Tibial artery (tissue), 4 donors: ENCODE results near the gene SIGLEC11.

ENCODE experiments used
- DNase-seq, 2 donors: peaks; one replicate each; pipeline ENCODE4 v3.0.0-alpha.2; 2019
- H3K27ac ChIP-seq, 2 donors: fragments of 200-600 bp; sonication (generic) in 1 of 2; 1 replicate in 1 of 2; 2 replicates in 1 of 2; pipeline ENCODE4 v1.5.1; 2018 to 2019; ENCODE audit warnings: mild to moderate bottlenecking in 1 of 2
- H3K27me3 ChIP-seq, 2 donors: fragments of 200-600 bp; sonication (generic) in 1 of 2; one replicate each; pipeline versions ENCODE4 v1.5.1 to v1.6.0; 2016 to 2019
- H3K36me3 ChIP-seq, 3 donors: fragments of 200-600 bp; sonication (generic) in 2 of 3; one replicate each; pipeline ENCODE4 v1.5.1; 2016 to 2019; ENCODE audit warnings: mild to moderate bottlenecking in 2 of 3
- H3K4me1 ChIP-seq, 4 donors: fragments of 200-600 bp; sonication (generic) in 2 of 4; 1 replicate in 3 of 4; 2 replicates in 1 of 4; pipeline ENCODE4 v1.5.1; 2016 to 2019
- H3K4me3 ChIP-seq, 2 donors: fragments of 200-600 bp; sonication (generic) in 1 of 2; 1 replicate in 1 of 2; 2 replicates in 1 of 2; pipeline ENCODE4 v1.5.1; 2018 to 2019; ENCODE audit warnings: mild to moderate bottlenecking in 2 of 2
- H3K9me3 ChIP-seq, 3 donors: fragments of 200-600 bp; sonication (generic) in 1 of 3; one replicate each; pipeline ENCODE4 v1.5.1; 2016 to 2019
- intact Hi-C: fragments of 100-400 bp; cut with DNase I; formaldehyde crosslinking; loops from one replicate; pipeline ENCODE4 v1.15.0; 2023; ENCODE audit warnings: low total_unique reads
- TF ChIP-seq, protein P1 (sequence below), 2 experiments: fragments of 200-600 bp in 1 of 2; fragments of 450-650 bp in 1 of 2; IDR thresholded peaks; one replicate each; pipeline ENCODE4 v1.5.1; 2017 to 2019; ENCODE audit warnings: antibody characterized with exemption in 2 of 2, mild to moderate bottlenecking in 1 of 2, moderate library complexity in 1 of 2

Gene SIGLEC11

DNA sequence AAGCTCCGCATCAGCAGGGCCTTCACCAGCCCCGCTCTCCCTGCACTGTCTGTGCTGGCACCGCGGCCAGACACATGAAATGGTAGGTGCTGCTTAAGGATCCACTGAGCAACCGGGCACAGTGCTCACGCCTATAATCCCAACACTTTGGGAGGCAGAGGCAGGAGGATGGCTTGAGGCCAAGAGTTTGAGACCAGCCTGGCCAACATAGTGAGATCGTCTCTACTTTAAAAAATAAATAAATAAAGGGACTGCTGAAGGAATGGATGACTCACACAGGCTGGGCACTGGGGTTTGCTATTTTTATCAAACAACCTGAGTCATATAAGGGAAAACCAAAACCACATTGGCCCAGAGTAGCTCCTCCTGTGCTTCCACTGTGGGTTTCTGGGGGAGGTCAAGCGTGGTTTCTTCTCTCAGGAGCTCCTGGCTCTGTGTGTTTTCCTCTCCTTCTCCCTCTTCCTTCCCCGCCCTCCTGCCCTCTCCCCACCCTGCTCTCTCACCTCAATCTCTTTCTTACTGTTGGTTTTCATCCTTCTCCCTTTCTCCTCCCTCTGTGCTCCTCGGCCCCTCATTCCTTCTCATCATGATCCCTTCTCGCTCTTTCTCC, 42.9 kb upstream of the SIGLEC11 start:
- Histone ChIP-seq H3K4me1 (peaks cover 0 to 29% (median 23%) of the 10 kb centered on the region in 4 donors), H3K4me3 (peak overlapping the region; percentile 8 to 13), H3K27ac (peak overlapping the region; percentile 81 to 87), H3K9me3 (no peaks in the 10 kb centered on the region), H3K36me3 (peaks cover 45 to 93% (median 70%) of the 10 kb centered on the region in 3 donors), H3K27me3 (no peaks in the 10 kb centered on the region)
- TF ChIP-seq, protein P1, sequence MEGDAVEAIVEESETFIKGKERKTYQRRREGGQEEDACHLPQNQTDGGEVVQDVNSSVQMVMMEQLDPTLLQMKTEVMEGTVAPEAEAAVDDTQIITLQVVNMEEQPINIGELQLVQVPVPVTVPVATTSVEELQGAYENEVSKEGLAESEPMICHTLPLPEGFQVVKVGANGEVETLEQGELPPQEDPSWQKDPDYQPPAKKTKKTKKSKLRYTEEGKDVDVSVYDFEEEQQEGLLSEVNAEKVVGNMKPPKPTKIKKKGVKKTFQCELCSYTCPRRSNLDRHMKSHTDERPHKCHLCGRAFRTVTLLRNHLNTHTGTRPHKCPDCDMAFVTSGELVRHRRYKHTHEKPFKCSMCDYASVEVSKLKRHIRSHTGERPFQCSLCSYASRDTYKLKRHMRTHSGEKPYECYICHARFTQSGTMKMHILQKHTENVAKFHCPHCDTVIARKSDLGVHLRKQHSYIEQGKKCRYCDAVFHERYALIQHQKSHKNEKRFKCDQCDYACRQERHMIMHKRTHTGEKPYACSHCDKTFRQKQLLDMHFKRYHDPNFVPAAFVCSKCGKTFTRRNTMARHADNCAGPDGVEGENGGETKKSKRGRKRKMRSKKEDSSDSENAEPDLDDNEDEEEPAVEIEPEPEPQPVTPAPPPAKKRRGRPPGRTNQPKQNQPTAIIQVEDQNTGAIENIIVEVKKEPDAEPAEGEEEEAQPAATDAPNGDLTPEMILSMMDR (IDR thresholded peaks at IDR 0.05) = no peak
- intact Hi-C loops = no loop called here
- DNase-seq = peak; percentile 76 to 87

DNA sequence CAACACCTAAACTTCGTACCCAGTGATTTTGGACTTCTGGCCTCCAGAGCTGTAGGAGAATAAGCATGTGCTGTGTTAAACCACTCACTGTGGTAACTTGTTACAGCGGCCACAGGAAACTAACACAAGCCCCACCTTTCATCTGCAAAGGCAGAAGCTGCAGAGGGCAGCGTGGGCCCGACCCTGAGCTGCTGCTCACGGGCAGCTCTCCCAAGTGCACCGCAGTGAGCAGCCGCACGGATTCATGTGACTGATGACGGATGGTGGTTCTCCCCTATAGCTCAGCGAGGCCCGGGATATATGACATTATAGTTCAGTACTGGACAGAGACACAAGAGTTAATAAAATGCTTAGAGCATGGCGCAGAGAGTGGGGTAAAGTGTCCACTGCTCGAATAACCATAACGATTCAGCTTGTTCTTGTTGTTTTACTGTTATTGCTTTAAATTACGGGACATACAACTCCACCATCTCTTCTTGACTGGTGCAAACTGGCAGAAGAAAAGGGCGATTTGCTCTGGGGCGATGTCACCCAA, 42.3 kb upstream of the SIGLEC11 start:
- no peak overlapping the region for H3K4me3 ChIP-seq
- no peaks in the 10 kb centered on the region for H3K9me3 ChIP-seq
- no peaks in the 10 kb centered on the region for H3K27me3 ChIP-seq
- TF ChIP-seq, protein P1 (IDR thresholded peaks at IDR 0.05) = no peak
- DNase-seq = no peak
- intact Hi-C loops = no loop called here
- H3K27ac ChIP-seq = peak overlapping the region; percentile 81 to 87
- H3K4me1 ChIP-seq = peaks cover 0 to 29% (median 23%) of the 10 kb centered on the region in 4 donors
- peaks cover 39 to 93% (median 70%) of the 10 kb centered on the region in 3 donors for H3K36me3 ChIP-seq

DNA sequence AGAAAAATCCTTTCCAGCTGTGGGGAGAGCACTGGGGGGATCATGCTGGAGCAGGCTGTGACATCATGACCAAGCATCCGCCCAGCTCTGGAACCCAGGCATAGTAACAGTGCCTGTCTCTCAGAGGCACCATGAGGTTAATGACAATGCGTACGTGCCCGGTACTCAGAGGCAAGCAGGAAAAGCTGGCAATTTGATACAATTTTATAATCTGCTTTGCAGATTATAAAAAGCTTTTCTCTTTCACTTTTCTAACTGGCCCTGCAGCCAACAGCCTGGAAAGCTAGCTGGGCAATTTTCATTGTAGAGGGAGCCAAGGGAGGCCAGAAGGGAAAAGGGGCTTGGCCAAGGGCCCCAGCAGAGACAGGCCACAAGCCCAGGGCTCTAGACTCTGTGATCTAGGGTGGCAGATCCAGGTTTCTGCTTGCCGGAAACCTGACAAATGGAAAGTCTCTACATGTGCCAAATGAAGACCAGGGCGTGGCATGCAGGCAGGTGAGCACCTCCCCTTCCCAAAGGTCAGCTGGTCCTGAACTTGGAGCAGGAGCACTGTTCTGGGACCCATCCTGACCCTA, 41.5 kb upstream of the SIGLEC11 start:
- Histone ChIP-seq H3K27ac (peak overlapping the region in 1 of 2 donors; percentile 87), H3K27me3 (no peaks in the 10 kb centered on the region), H3K4me3 (no peak overlapping the region), H3K9me3 (no peaks in the 10 kb centered on the region), H3K4me1 (peaks cover 0 to 29% (median 23%) of the 10 kb centered on the region in 4 donors), H3K36me3 (peaks cover 36 to 93% (median 66%) of the 10 kb centered on the region in 3 donors)
- TF ChIP-seq, protein P1 (IDR thresholded peaks at IDR 0.05) = no peak
- intact Hi-C loops = no loop called here
- DNase-seq = no peak

DNA sequence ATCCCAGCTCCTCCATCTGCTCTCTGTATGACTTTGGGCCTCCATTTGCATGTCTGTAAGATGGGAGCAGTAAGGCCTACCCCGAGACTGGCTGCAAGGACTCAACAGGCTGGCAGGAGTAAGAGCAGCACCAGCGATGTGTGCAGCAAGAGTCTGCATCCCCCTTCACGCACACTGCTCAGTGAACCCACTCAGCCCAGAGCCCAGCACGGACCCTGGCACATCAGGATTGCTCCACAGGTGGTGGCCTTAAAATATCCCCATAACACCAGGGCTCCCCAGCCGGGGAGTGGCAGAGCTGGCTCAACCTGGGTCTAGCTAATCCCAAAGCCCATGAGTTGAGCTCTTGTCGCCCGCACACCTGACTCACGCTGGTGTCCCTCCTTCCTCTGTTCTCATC, 40.8 kb upstream of the SIGLEC11 start:
- H3K4me1 ChIP-seq = peaks cover 0 to 29% (median 23%) of the 10 kb centered on the region in 4 donors
- no peak for DNase-seq
- H3K27ac ChIP-seq = no peak overlapping the region
- TF ChIP-seq, protein P1 (IDR thresholded peaks at IDR 0.05) = no peak
- peaks cover 36 to 93% (median 66%) of the 10 kb centered on the region in 3 donors for H3K36me3 ChIP-seq
- H3K4me3 ChIP-seq = no peak overlapping the region
- H3K27me3 ChIP-seq = no peaks in the 10 kb centered on the region
- intact Hi-C loops = no loop called here
- H3K9me3 ChIP-seq = no peaks in the 10 kb centered on the region

DNA sequence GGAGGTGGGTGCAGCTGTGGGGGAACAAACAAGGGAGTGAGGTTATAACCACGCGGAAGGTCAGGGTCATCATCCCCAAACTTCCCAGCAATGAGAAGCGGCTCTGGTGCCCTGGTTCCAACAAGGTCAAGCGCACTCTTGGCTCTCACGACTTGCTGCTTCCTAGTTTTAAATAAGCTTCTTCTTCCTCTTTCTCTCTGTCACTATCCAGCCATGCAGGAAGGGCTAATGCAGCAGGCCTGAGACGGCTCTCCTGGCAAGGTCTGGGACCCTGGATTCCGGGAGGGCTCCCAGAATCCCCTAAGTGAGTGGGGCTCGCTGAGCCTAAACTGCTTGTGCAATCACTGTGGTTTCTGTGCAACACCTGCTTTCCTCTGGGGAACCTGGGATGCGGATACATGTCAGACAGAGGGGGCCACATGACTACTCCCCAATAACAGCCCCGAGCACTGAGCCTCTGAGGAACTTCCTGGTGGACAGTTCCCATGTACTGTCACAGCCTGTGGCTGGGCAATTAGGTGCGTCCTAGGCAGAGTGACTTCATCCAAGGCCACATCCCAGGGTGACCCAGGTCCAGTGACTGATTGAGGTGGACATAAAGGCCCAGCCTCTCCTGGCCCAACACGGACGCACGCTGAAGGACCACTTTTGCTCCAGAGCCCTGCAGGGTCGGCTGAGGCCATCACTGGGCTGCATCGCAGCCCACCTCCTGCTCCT, 40.0 kb upstream of the SIGLEC11 start:
- peaks cover 35 to 93% (median 65%) of the 10 kb centered on the region in 3 donors for H3K36me3 ChIP-seq
- no peaks in the 10 kb centered on the region for H3K9me3 ChIP-seq
- no peak for DNase-seq
- intact Hi-C loops = no loop called here
- H3K4me3 ChIP-seq = no peak overlapping the region
- TF ChIP-seq, protein P1 (IDR thresholded peaks at IDR 0.05) = no peak
- no peak overlapping the region for H3K27ac ChIP-seq
- H3K27me3 ChIP-seq = no peaks in the 10 kb centered on the region
- peaks cover 0 to 29% (median 23%) of the 10 kb centered on the region in 4 donors for H3K4me1 ChIP-seq
